Measurements from ENCODE around the gene MYL12B. TPM values are rescaled to one million over a fixed set of nuclear protein-coding genes. Genes with fewer than 3 reads are reported as not detected.

MYL12B gene
- total and polyA plus RNA-seq, 2 donors (not counting 3 experiments of a cell fraction or from before 2014, with no cell fraction given): 634 to 724 TPM

DNA sequence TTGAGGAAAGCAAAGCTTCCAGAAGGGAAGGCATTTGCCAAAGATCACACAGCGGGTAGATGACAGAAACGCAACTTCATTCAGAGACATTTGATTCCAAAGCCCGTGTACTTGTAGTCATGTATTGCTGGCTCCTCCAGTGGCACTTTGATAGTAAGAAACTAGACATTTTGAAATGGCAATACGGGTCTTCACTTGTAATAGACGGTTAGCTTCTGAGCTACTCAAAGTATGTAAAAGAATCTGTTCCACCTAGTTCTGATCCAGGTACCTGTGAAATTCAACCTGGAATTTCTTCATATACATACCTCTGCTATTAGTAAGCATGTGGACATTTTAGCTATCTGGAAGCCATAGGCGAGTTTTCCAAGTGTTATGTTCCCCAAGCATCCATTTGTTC lies 40.4 kb upstream of the MYL12B start:
- dilution Hi-C loops (cut with MboI; ENCODE audit: extremely low pct_ligation_motif_present, low sequenced_read_pairs): no loop called here
- H2AFZ ChIP-seq (ENCODE audit: low read depth, low read length): no peak overlapping the region
- no peaks in the 10 kb centered on the region for H4K20me1 ChIP-seq (replicated peaks; ENCODE audit: control insufficient read depth, extremely low read depth, insufficient read depth, low read length)
- no peaks in the 10 kb centered on the region for H3K4me1 ChIP-seq (ENCODE audit: control insufficient read depth, extremely low read depth, insufficient read depth, low read length)
- no peak overlapping the region for H3K4me2 ChIP-seq (ENCODE audit: insufficient read depth, low read length)
- intact Hi-C loops (cut with micrococcal nuclease): no loop called here
- H3K9me1 ChIP-seq (replicated peaks; ENCODE audit: control insufficient read depth, extremely low read depth, insufficient read depth, low read length): no peaks in the 10 kb centered on the region
- POLR2A ChIA-PET: no interaction called here
- no peaks in the 10 kb centered on the region for H3K9me3 ChIP-seq (replicated peaks; ENCODE audit: control insufficient read depth, insufficient read depth, low read length)
- FAIRE-seq (no peak), DNase-seq (ENCODE audit: low read depth, low spot score) (no peak)
- H3K4me3 ChIP-seq (replicated peaks in 1 of 3; ENCODE audit: insufficient read depth in 1 of 3, low read depth in 1 of 3, low read length in 3 of 3): no peak overlapping the region
- no peaks in the 10 kb centered on the region for H3K36me3 ChIP-seq (ENCODE audit: control insufficient read depth in 2 of 2, extremely low read depth in 1 of 2, insufficient read depth in 2 of 2, low read length in 2 of 2)
- no peaks in the 10 kb centered on the region for H3K79me2 ChIP-seq (ENCODE audit: control insufficient read depth, insufficient read depth, low read length)
- no peak for TF ChIP-seq POLR2AphosphoS5 (IDR thresholded peaks at IDR 0.05; ENCODE audit: insufficient read depth, low read depth, low read length)
- no peak for TF ChIP-seq POLR2A (IDR thresholded peaks at IDR 0.05; ENCODE audit: low read depth, low read length)
- TF ChIP-seq MYC (IDR thresholded peaks at IDR 0.05; ENCODE audit: low read depth, low read length): no peak
- no peak for TF ChIP-seq EZH2 (IDR thresholded peaks at IDR 0.05; ENCODE audit: borderline replicate concordance, low read depth, low read length, severe bottlenecking)
- TF ChIP-seq FOS (IDR thresholded peaks at IDR 0.05; ENCODE audit: borderline replicate concordance, insufficient read depth, low read length): no peak
- no peak for TF ChIP-seq GATA2 (IDR thresholded peaks at IDR 0.05; ENCODE audit: insufficient read depth, insufficient read length, low read depth, low read length)
- TF ChIP-seq MAX (IDR thresholded peaks at IDR 0.05; ENCODE audit: insufficient read depth, insufficient read length): no peak
- TF ChIP-seq CTCF (IDR thresholded peaks at IDR 0.05; ENCODE audit: extremely low read depth in 1 of 2, insufficient read depth in 1 of 2, low read depth in 1 of 2, low read length in 2 of 2): no peak
- no peak for TF ChIP-seq JUN (IDR thresholded peaks at IDR 0.05; ENCODE audit: borderline replicate concordance, insufficient read depth, insufficient read length, low read depth)
- no peak overlapping the region for H3K27ac ChIP-seq (ENCODE audit: insufficient read depth, low read depth, low read length)
- peaks cover 3 to 4% of the 10 kb centered on the region in 2 experiments for H3K27me3 ChIP-seq (ENCODE audit: control insufficient read depth in 2 of 2, insufficient read depth in 2 of 2, low read length in 2 of 2)
- H3K9ac ChIP-seq (replicated peaks; ENCODE audit: extremely low read depth, insufficient read depth, low read length): no peak overlapping the region
- CTCF ChIA-PET: interaction anchor here (0.7 to 1.2 kb wide), 2 partner anchors 10 to 93 kb away, joined by 3 read pairs; no protein-coding TSS in a partner anchor
- BruUV-seq (replicated peaks): no TSS peak

Data from endothelial cell of umbilical vein (primary cell).